HT-29 (cell line): ENCODE measurements around the gene TBX21. TPM values are rescaled to one million over a fixed set of nuclear protein-coding genes. Genes with fewer than 3 reads are reported as not detected.
"Not testable (repeated sequence)": the region's sequence is repeated elsewhere in the genome, so short reads cannot be mapped to it uniquely, and the experiment has no call there.

Experiments
- DNase-seq: peaks from one replicate; pipeline ENCODE4 v3.0.0-alpha.2; 2015; ENCODE audit warnings: low spot score
- total RNA-seq: library from RNA; depleted of rRNA; stranded (reverse); fragments of >200 nt; shearing (Covaris generic); gene quantifications from 2 replicates; pipeline ENCODE4 v1.2.3, GENCODE V29; 2014; rRNA removed

TBX21 gene
- total RNA-seq, 1 experiment from 2014 or later: not detected

- no peak for DNase-seq
These were observed 29.7 kb downstream of the TBX21 start for GRCh38 chr17:47762728-47763127.

GRCh38 chr17:47763913-47764582 lies 31.0 kb downstream of the TBX21 start:
- DNase-seq: no peak

GRCh38 chr17:47773649-47774048 lies 40.6 kb downstream of the TBX21 start:
- not testable (repeated sequence) for DNase-seq

GRCh38 chr17:47774331-47774730 lies 41.3 kb downstream of the TBX21 start:
- no peak for DNase-seq

- no peak for DNase-seq
These were observed 42.0 kb downstream of the TBX21 start for GRCh38 chr17:47774987-47775580.

- peak; percentile 82 for DNase-seq
These were observed 43.5 kb downstream of the TBX21 start for GRCh38 chr17:47776330-47777197.

- no peak for DNase-seq
These were observed 45.2 kb downstream of the TBX21 start for GRCh38 chr17:47778184-47778635.

GRCh38 chr17:47781397-47781796 lies 48.4 kb downstream of the TBX21 start:
- no peak for DNase-seq

- no peak for DNase-seq
These were observed 52.6 kb downstream of the TBX21 start for GRCh38 chr17:47785538-47786123.

GRCh38 chr17:47789611-47790561 lies 56.9 kb downstream of the TBX21 start:
- DNase-seq: no peak

GRCh38 chr17:47791025-47791424 lies 58.0 kb downstream of the TBX21 start:
- no peak for DNase-seq

GRCh38 chr17:47792457-47792856 lies 59.4 kb downstream of the TBX21 start:
- no peak for DNase-seq

- DNase-seq: no peak
These were observed 59.9 kb downstream of the TBX21 start for GRCh38 chr17:47792979-47793378.

Other genes with a start within 250 kb of the TBX21 start
- gene NPEPPS, start 202.1 kb upstream of the TBX21 start, total RNA-seq: 38.1 and 43.5 TPM in 2 replicates
- 219 and 232 TPM in 2 replicates for gene KPNB1, start 83.3 kb upstream of the TBX21 start, total RNA-seq
- 0.18 and 0.20 TPM in 2 replicates for gene TBKBP1, start 39.1 kb upstream of the TBX21 start, total RNA-seq
- 18.7 and 21.6 TPM in 2 replicates for gene OSBPL7, start 88.6 kb downstream of the TBX21 start, total RNA-seq
- 47.6 and 52.9 TPM in 2 replicates for gene MRPL10, start 98.3 kb downstream of the TBX21 start, total RNA-seq
- 0.10 TPM in 1 of 2 replicates, not detected in the other for gene LRRC46, start 98.4 kb downstream of the TBX21 start, total RNA-seq
- gene SCRN2, start 108.0 kb downstream of the TBX21 start, total RNA-seq: 27.3 and 29.2 TPM in 2 replicates
- 11.2 and 12.5 TPM in 2 replicates for gene SP6, start 117.9 kb downstream of the TBX21 start, total RNA-seq
- 6.5 and 7.9 TPM in 2 replicates for gene SP2, start 163.0 kb downstream of the TBX21 start, total RNA-seq
- gene PNPO, start 208.3 kb downstream of the TBX21 start, total RNA-seq: 26.4 and 28.4 TPM in 2 replicates
- 54.3 and 59.6 TPM in 2 replicates for gene PRR15L, start 224.6 kb downstream of the TBX21 start, total RNA-seq
- gene CDK5RAP3, start 237.9 kb downstream of the TBX21 start, total RNA-seq: 132 and 142 TPM in 2 replicates